Mesodermal cell (in vitro differentiated cells): ENCODE data around the gene GTF2IRD1.
A peak's percentile ranks its signal among the peaks of the same experiment; 100 is the strongest.

ENCODE experiments used
- H3K27ac ChIP-seq: 2 replicates; pipeline ENCODE4 v1.7.0; 2013; ENCODE audit warnings: mild to moderate bottlenecking, low read depth, low read length, moderate library complexity; ENCODE audit not compliant: severe bottlenecking
- H3K36me3 ChIP-seq: 2 replicates; pipeline ENCODE4 v1.7.1; 2013; ENCODE audit warnings: mild to moderate bottlenecking, low read length, moderate library complexity; ENCODE audit not compliant: control insufficient read depth, insufficient read depth
- H3K4me1 ChIP-seq: one replicate; pipeline ENCODE4 v1.7.1; 2013; ENCODE audit warnings: mild to moderate bottlenecking, low read length; ENCODE audit not compliant: insufficient read depth, control insufficient read depth, poor library complexity, severe bottlenecking
- H3K4me3 ChIP-seq: 2 replicates; pipeline ENCODE4 v1.7.0; 2013; ENCODE audit warnings: low read length, control low read depth, mild to moderate bottlenecking; ENCODE audit not compliant: insufficient read depth, poor library complexity, severe bottlenecking; ENCODE audit errors: extremely low read depth
- H3K9me3 ChIP-seq: 2 replicates; pipeline ENCODE4 v1.7.1; 2013; ENCODE audit warnings: mild to moderate bottlenecking, low read length, moderate library complexity; ENCODE audit not compliant: control insufficient read depth
- WGBS, 2 experiments: methylation state at CpG; one replicate each; pipeline ENCODE4 v1.1.5; 2013; ENCODE audit warnings: missing lambda C conversion rate in 2 of 2; ENCODE audit not compliant: insufficient coverage in 2 of 2; 5-methylcytosine and 5-hydroxymethylcytosine counted together

The GTF2IRD1 gene

GRCh38 chr7:74568658-74569057, 115.0 kb downstream of the GTF2IRD1 start:
- H3K4me3 ChIP-seq, result no peak overlapping the region
- H3K36me3 ChIP-seq, result peaks cover 22% of the 10 kb centered on the region
- no peak overlapping the region for H3K27ac ChIP-seq
- H3K9me3 ChIP-seq, result no peaks in the 10 kb centered on the region
- peaks cover 4% of the 10 kb centered on the region for H3K4me1 ChIP-seq
- 75 to 89% methylated on average over 3 to 5 of the region's 5 CpGs for WGBS, 2 experiments

GRCh38 chr7:74569501-74570075, 115.9 kb downstream of the GTF2IRD1 start:
- 96 to 97% methylated on average over 11 to 13 of the region's 14 CpGs for WGBS, 2 experiments
- H3K4me3 ChIP-seq, result no peak overlapping the region
- H3K4me1 ChIP-seq, result peaks cover 4% of the 10 kb centered on the region
- peaks cover 17% of the 10 kb centered on the region for H3K36me3 ChIP-seq
- H3K27ac ChIP-seq, result no peak overlapping the region
- no peaks in the 10 kb centered on the region for H3K9me3 ChIP-seq

GRCh38 chr7:74570533-74571156, 116.9 kb downstream of the GTF2IRD1 start:
- no peak overlapping the region for H3K4me3 ChIP-seq
- 93 to 98% methylated on average over 11 to 12 of the region's 13 CpGs for WGBS, 2 experiments
- no peaks in the 10 kb centered on the region for H3K9me3 ChIP-seq

GRCh38 chr7:74572301-74572979, 118.7 kb downstream of the GTF2IRD1 start:
- Histone ChIP-seq H3K9me3 (no peaks in the 10 kb centered on the region), H3K36me3 (peaks cover 9% of the 10 kb centered on the region), H3K27ac (no peak overlapping the region), H3K4me1 (peaks cover 4% of the 10 kb centered on the region), H3K4me3 (no peak overlapping the region)
- WGBS, 2 experiments, result 81 to 90% methylated on average over 3 to 7 of the region's 10 CpGs

More at GRCh38 chr7:74570533-74571156, 116.9 kb downstream of the GTF2IRD1 start:
- H3K36me3 ChIP-seq, result peaks cover 14% of the 10 kb centered on the region
- peaks cover 4% of the 10 kb centered on the region for H3K4me1 ChIP-seq
- H3K27ac ChIP-seq, result no peak overlapping the region

GRCh38 chr7:74573512-74573911, 119.8 kb downstream of the GTF2IRD1 start:
- WGBS, 2 experiments, result 94 to 95% methylated on average over 7 of the region's 8 CpGs
- Histone ChIP-seq H3K4me1 (peaks cover 2% of the 10 kb centered on the region), H3K4me3 (no peak overlapping the region), H3K9me3 (no peaks in the 10 kb centered on the region), H3K36me3 (peaks cover 10% of the 10 kb centered on the region), H3K27ac (no peak overlapping the region)

GRCh38 chr7:74575083-74575784, 121.5 kb downstream of the GTF2IRD1 start:
- Histone ChIP-seq H3K9me3 (no peaks in the 10 kb centered on the region), H3K36me3 (peaks cover 14% of the 10 kb centered on the region), H3K4me1 (peaks cover 2% of the 10 kb centered on the region), H3K4me3 (no peak overlapping the region), H3K27ac (no peak overlapping the region)
- 95 to 98% methylated on average over 8 to 9 of the region's 11 CpGs for WGBS, 2 experiments

GRCh38 chr7:74575811-74576210, 122.1 kb downstream of the GTF2IRD1 start:
- WGBS, 2 experiments, result 84 to 98% methylated on average over 4 to 6 of the region's 7 CpGs
- no peak overlapping the region for H3K4me3 ChIP-seq
- H3K27ac ChIP-seq, result no peak overlapping the region
- H3K4me1 ChIP-seq, result peaks cover 4% of the 10 kb centered on the region
- peaks cover 14% of the 10 kb centered on the region for H3K36me3 ChIP-seq
- H3K9me3 ChIP-seq, result no peaks in the 10 kb centered on the region

- WGBS, 2 experiments, result 53 to 69% methylated on average over 14 to 15 of the region's 22 CpGs
- H3K27ac ChIP-seq, result peak overlapping the region; percentile 62
- no peaks in the 10 kb centered on the region for H3K9me3 ChIP-seq
- peaks cover 18% of the 10 kb centered on the region for H3K4me1 ChIP-seq
- H3K4me3 ChIP-seq, result no peak overlapping the region
- peaks cover 16% of the 10 kb centered on the region for H3K36me3 ChIP-seq
These were observed 126.3 kb downstream of the GTF2IRD1 start for GRCh38 chr7:74579800-74580685.

- Histone ChIP-seq H3K4me1 (peaks cover 29% of the 10 kb centered on the region), H3K27ac (no peak overlapping the region), H3K4me3 (no peak overlapping the region), H3K36me3 (peaks cover 20% of the 10 kb centered on the region), H3K9me3 (no peaks in the 10 kb centered on the region)
- 89 to 95% methylated on average over 10 of the region's 12 CpGs for WGBS, 2 experiments
These were observed 128.3 kb downstream of the GTF2IRD1 start for GRCh38 chr7:74581916-74582440.
